ENCODE measurements around the gene TEAD4.

Gene TEAD4

DNA sequence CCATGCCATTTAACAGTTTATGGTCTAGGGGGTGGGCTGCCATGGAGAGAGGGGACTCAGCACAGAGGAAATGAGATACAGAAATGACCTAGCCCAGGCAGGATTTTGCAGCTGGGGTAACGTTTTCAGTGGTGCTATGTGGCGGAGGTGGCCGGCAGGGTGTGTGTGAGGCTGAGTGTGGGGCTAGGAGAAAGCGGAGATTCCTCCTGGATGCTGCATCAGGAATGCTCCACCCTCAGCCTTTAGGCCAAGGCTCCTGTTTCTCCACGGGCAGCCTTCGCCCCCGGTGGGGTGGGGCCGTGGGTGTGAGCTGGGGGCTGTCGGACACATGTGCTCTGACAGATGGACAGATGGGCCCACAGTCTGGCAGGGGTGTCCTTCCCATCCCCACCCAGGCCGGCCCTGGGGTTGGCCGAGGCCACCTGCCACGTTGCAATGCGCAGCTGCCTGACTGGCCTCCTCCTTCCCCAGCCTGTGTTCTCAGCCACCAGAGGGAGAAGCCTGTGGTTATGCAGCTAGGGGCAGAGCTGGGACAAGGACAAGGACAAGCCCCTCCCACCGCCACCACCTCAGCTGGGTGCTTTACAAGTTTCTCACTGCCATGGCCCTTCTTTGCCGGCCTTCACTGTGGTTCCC lies 44.3 kb downstream of the TEAD4 start:
- no peak for DNase-seq

DNA sequence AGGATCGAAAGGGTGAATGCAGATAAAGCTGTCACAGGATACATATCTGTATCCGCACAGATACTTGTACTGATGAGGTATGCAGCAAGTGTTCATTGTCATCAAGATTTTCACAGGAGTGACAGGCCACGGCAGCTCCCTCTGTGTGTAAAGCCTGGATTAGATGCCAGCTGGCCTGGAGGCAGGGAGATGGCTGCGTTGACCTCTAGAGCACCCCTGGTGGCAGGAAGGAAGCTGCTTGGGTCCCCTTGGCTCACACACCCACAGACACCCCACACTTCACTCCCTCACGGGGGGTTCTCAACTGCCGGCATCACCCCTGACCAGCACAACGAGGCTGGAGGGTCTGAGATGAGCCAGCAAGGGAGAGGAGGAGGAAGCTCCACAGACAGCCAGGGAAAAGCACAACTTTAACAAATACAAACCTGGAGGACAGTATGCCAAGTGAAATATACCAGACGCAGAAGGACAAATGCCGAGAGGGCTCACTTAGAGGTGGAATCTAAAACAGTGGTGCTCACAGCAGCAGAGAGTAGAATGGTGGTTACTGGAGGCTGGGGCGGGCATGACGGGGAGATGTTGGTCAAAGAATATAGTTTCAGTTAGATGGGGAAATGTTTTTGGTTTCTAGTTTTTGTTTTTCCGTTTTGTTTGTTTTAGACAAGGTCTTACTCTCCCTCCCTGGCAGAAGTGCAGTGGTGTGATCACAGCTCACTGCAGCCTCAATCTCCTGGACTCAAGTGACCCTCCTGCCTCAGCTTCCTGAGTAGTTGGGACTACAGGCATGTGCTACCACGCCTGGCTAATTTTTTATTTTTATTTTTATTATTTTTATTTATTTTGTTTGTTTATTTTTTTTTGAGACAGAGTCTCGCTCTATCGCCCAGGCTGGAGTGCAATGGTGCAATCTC lies 45.7 kb downstream of the TEAD4 start:
- no peak for DNase-seq

DNA sequence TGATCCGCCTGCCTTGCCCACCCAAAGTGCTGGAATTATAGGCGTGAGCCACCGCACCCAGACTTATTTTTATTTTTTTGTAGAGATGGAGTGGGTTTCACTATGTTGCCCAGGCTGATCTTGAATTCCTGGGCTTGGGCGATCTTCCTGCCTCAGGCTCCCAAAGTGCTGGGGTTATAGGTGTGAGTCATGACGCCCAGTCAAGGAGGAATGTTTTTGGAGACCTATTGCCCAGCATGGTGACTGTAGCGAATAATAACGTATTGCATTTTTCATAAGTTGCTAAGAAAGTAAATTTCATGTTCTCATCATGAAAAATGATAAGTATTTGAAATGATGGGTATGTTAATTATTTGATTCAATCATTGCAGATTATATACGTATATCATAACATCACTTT lies 46.5 kb downstream of the TEAD4 start:
- no peak for DNase-seq

DNA sequence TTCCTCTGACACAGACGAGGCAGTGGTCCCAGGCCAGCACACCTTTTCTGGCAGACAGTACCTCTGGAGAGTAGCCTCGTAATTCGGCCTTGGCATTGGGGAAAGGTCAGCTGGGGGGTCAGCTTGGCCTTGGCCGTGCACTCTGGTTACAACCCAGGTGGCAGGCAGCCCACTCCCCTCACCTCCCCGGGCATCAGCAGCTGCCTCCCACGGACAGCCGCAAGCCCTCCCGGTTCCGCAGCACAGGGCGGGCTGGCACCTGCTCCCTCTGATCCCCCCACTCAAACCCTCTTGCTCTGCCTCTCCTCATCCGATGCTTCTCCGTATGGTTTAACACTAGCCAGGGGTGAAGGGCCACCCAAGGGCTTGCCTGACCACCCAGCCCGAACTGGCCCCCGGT lies 50.6 kb downstream of the TEAD4 start:
- no peak for DNase-seq

DNA sequence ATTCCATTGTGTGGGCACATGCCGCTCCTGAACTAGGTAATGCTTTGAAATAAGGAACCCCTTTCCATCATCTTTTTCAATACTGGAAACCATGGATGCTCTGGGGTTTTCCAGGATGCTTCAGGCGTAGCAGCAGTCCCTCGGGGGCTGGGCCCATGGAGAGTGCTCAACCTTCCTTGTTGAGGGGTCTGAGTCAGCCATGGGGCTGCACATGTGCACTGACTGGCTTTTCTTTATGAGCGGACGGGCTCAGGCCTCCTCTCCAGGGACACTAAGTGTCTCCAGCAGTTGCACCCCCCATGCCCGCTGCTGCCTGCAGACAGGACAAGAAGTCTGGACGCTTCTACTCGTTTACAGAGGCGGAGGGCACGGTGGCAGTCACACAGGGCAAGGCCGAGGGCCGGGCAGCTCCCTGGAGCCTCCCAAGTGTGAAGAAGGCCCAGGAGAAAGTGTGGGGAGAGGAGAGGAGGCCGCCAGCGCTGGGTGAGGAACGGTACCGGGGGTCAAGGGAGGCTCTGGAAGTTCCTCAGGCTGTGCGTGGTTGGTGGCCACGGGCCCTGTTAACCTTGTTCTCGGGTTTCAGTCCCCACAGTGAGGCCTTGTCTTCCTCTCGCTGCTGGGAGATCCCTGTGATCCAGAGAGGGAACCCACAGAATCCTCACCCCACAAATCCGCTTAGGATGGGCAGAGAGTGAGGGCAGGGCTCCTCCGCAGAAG lies 51.2 kb downstream of the TEAD4 start:
- DNase-seq, result no peak

DNA sequence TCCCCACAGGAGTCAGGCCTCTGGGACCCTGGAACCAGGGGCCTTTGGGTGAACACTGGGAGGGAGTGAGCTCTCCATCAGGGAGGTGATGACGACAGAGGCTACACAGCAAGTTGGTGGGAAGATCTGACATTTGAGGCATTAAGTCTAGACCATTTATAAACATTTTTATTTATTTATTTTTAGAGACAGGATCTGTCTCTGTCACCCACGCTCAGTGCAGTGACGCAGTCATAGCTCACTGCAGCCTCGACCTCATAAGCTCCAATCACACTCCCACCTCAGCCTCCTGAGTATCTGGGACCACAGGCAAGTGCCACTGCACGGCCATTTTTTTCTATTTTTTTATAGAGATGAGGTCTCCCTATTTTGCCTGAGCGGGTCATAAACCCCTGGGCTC lies 53.6 kb downstream of the TEAD4 start:
- no peak for DNase-seq

DNA sequence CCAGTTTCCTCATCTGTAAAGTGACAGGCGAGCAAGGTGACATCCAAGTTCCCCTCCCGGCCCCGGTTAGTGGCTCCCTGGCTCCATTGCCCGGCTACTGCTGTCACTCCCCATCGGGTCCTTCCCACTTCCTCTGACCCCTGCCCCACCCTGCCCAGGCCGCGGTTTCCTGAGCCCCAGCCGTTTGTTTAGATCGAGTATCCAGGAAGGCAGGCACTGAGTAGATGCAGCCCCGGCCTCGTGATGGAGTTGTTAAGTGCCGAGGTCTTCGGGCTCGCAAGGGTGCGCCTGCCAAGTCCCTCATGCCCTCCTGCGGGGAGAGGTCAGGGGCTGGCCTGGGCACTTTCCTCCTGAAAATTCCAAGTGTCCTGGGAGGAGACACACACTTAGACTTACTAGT lies 55.4 kb downstream of the TEAD4 start:
- DNase-seq, result no peak

DNA sequence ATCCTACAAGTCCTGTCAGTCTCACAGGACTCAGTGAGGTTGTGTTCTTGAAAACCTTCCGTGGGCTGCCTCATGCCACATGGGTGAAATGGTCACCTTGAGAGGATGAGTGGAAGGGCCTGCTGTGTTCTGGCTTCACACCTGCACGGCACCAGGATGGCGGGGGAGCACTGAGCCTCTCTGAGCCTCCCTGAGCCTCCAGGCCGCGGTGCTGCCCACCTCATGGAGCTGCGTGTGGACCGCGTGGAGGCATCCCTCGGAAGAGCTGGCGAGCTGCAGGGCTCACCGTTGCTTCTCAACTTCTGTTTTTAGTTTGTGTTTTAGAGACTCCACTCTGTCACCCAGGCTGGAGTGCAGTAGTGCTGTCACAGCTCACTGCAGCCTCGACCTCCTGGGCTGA lies 56.2 kb downstream of the TEAD4 start:
- no peak for DNase-seq

DNA sequence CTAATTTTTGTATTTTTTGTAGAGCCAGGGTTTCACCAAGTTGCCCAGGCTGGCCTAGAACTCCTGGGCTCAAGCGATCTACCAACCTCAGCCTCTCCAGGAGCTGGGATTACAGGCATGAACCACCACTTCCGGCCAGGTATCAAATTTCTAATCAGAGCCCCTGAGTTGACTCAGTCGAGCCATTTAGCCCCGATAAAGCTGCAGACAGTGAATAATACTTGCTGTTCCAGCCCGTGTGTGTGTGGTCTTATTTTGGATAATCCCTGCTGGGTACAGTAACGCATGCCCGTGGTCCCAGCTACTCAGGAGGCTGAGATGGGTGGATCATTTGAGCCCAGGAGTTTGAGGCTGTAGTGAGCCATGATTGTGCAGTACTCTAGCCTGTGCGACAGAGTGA lies 57.0 kb downstream of the TEAD4 start:
- no peak for DNase-seq

DNA sequence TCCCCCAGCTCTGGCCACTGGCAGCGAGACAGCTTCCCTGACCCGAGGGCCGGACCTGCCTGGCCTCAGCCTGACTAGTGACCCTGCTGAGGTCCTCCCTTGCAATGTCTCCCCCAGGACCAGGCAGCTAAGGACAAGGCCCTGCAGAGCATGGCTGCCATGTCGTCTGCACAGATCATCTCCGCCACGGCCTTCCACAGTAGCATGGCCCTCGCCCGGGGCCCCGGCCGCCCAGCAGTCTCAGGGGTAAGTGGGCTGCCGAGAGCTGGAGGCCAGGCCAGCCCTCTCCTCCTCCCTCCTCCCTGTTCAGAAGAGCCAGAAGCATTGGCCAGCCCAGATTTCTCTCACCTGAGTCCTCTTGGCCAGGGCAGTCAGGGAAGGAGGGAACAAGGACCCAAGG lies 58.1 kb downstream of the TEAD4 start:
- DNase-seq, result no peak

DNA sequence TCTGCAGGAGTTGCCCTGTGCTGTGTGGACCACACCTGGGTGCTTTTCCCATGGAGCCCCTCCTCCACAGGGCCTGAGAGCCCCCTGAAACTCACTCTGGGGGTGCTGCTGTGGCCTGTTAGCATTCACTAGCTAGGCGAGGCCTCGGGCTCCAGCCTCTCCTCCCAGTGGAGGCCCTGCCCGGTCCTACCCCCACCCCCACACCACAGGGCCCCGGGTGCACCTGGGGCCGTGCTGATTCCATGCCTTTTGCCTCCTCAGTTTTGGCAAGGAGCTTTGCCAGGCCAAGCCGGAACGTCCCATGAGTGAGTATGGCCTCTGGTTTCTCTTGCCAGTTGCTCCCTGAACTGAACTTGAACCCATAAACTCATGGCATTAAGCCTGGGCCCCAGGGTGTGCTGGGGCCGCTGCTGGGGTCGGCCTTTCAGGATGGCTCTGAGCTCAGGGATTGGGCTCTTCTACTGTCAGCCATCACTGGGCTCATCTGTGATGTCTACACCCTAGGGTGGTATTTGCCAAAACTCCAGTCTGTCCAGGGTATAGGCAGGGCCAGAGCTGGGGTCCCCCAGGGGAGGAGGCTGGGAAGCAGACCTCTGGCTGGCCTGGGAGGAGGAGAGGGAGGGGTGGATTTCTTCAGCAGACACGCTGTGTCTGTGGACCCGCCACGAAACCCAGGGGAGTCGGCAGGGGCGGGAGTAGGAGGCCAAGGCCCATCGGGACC lies 59.2 kb downstream of the TEAD4 start:
- DNase-seq, result no peak

DNA sequence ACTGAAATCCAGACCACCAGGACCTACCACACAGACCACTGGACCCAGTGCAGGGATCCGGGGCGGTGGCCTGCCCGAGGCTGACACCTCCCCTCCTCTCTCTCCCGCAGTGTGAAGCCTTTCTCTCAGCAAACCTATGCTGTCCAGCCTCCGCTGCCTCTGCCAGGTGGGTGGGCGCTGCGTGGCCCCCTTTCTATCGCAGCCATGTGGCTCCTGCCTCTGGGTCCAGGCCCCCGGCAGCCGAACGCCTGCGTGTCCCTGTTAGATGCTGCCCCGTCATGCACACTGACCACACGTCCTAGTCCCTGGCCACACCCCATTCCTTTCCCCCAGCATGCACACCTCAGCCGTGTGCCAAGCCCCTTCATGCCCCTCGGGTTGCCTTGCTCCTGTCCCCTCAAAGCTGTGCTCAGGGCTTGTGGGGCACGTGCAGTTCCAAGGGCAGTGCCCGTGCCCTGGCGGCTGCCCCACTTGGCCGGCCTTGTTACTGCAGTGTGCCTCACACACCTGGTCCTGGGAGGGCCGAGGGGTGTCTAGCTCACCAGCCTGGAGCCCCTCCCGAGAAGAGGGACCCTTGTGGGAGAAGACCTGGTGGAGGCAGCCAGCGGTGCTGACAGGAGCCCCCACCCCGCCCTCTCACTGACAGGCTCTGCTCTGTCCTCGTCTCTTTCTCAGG lies 59.9 kb downstream of the TEAD4 start:
- DNase-seq, result no peak

DNA sequence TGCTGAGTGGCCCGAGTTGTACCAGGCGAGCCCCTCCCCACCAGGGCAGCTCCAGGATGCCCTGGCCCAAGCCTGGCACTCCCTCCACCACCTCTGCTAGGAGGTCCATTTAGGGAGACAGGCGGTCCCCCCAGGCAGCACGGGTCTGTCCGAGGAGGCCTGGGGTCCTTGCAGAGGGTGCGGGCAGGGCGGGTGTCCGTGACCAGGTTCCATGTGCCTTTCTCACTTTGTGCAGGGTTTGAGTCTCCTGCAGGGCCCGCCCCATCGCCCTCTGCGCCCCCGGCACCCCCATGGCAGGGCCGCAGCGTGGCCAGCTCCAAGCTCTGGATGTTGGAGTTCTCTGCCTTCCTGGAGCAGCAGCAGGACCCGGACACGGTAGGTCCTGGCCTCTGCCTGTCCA lies 61.2 kb downstream of the TEAD4 start:
- DNase-seq, result no peak

DNA sequence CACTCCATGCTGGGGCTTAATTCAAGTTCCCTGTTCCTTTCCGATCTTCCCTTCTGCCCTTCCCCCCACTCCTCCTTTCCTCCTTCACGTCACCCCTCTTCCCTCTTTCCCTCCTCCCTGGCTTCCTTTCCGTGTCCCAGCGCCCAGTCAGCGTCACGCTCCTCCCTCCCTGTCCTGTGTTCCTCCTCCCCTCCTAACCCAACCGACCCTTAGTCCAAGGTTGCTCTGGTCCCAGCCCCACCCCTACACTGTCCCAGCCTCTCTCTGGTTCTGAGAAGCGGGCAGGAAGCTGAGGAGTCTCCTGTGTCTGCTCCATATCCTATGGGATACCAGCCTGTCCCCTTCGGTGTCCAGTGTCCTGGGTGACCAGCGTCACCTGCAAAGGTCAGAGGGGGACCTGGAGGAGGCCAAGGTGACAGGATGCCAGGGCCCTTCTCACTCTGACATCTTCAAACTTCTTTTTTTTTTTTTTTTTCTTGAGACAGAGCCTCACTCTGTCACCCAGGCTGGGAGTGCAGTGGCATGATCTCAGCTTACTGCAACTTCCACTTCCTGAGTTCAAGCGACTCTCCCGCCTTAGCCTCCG lies 61.7 kb downstream of the TEAD4 start:
- no peak for DNase-seq

DNA sequence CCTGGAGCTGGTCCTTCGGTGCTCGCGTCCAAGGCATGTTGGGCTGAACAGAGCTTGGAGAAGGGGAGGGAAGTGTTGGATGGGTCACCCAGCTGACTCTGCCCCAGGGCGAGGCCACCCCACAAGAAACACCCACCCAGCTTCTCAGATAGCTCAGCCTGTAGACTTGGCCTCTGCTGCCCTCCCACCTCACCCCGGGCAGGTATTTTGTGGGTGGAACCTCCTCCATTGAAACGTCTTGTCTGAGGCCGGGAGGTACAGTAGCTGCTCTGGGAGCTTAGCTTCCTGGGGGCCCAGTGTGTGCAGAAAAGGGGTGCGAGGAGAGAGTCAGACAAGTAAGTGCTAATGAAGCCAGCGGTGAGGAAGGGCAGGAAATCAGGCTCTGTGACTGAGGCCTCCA lies 63.2 kb downstream of the TEAD4 start:
- DNase-seq, result no peak

DNA sequence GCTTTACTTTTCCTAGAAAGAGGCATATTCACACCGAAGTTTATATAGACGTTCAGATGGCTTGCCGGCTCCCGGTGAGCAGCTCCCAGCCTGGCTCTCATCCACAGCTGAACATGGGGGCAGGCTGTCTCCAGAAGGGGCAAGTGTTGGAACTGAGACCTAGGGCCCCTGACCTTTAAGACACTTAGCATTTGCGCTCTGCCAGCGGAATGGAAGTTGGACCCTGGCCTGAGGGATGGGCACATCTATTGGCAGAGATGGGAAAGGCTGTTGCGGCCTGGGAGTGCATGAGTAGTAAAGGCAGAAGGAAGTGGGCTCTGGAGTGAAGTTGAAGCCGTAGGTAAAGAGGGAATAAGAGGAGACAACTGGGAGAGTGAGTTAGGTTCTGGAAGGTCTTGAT lies 63.8 kb downstream of the TEAD4 start:
- DNase-seq, result no peak

DNA sequence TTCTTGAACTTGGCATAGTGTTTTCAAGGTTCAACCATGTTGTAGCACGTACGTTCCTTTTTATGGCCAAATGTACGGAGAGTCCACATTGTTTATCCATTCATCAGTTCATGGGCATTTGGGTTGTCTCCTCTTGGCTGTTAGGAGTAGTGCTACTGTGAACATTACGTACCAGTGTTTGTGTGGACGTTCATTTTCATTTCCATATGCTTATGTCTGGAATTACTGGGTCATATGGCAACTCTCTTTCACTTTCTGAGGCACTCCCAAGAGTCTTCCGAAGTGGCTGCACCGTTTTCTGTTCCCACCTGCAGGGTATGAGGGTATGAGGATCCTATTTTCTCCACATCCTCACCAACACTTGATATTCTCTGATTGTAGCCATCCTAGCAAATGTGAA lies 68.9 kb downstream of the TEAD4 start:
- no peak for DNase-seq

DNA sequence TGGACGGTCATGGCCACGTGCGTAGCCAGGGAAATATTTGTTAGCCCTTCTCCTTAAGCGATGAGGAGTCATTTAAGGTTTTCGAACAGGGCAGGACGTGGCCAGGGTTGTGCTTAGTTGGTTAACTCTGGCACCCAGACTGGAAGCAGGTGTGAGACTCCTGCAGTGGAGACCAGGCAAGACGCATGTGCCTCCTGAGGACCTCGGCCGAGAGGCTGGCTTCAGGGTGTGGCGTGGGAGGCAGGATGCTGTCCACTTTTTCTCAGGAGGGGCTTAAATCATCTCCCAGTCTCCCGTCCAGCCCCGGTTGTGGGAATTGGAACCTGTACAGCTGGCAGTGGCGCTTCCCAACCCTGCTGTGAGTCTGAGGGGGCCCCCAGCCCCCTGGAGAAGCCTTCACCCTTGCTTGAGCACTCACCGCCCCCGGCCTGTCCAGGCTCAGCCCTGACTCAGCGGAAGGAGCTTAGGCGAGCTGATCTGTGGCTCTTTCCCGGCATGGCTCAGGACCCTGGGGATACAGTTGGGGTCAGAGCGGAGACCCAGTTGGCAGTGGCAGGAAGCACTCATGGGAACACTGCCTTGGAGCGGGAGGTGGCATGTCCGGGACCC lies 71.7 kb downstream of the TEAD4 start:
- DNase-seq, result no peak

DNA sequence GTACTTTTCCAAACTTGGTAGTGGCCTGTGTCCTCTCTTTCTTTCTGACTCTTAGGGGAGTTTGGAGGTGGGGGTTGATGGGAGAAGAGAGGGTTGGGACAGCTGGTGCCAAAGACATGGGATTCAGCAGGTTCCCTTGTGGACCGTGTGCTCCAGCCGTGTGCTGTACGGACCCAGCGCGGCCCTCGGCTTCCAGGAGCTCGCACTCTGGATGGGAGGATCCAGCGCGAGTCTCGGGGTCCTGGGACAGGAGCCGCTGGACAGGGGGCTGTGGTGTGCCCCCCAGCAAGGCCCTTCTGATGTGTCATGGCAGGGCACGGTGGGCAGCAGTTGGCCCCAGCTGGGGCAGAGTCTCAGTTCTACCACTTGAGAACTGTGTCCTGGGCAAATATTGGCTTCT lies 73.0 kb downstream of the TEAD4 start:
- no peak for DNase-seq

DNA sequence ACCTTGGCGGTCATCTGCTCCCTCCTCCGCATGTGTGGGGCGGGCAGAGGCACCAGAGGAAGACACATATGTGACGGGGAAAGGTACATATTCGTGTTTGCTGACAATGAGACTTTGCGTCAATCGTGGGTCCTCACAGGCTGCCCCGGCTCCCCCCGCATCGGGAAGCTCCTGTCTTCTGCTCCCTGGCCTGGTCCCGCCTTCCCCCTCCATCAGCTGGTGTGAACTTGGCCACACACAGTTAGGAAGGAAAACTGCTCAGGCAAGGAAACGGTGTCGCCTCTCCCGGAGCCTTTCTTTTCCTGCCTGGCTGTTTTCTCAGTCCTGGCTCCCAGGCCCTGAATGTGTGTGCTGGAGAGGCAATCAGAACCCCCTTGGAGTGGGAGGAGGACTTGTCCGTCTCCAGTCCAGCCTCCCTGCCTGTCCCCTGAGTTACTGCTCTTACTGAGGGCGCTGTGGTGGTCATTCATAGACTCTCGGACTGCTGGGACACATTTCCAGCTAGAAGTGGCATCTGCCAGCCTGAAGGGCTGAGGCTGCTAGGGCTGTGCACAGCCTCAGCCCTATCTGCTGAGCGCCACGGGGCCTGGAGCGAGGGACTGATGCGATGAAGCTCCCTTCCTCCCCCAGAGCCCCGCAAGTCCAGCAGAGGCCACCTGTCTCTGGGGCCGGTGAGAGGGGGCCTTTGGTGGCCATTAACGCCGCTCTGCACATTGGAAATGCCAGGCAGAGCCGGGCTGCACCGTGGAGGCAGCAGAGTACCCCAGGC lies 73.8 kb downstream of the TEAD4 start:
- DNase-seq, result no peak

DNA sequence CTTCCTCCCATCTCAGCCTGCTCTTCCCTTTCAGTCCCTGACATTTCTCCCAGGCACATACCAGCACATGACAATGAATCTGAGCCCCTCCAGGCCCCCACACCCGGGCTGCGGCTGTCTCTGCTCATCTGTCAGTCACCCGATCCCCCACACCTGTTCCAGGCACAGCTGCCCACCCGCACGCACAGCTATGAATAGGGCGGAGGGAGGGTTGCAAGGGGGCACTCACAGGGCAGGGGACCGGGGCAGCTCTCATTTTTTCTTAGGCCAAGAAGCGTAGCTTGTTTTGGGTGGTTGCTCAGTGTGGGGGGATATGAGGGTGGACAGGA lies 74.3 kb downstream of the TEAD4 start:
- DNase-seq, result no peak
